HG02981 (cell line): ENCODE data around the gene ZNF747.
"Not testable (repeated sequence)": the region's sequence is repeated elsewhere in the genome, so short reads cannot be mapped to it uniquely, and the experiment has no call there.

Experiments used
- ATAC-seq: cut with Tn5 transposase; IDR thresholded peaks from one replicate; pipeline ENCODE4 v1.9.1; 2021; ENCODE audit warnings: mild to moderate bottlenecking, moderate library complexity; ENCODE audit not compliant: unreplicated experiment

Gene ZNF747

GRCh38 chr16:30535106-30535776 lies 583 bp upstream of the ZNF747 start:
- ATAC-seq: no peak

GRCh38 chr16:30533748-30534367 lies 800 bp downstream of the ZNF747 start:
- ATAC-seq: no peak

- ATAC-seq: no peak
Measured at GRCh38 chr16:30533146-30533522, 1.5 kb downstream of the ZNF747 start.

GRCh38 chr16:30532285-30533145 lies 2.1 kb downstream of the ZNF747 start:
- ATAC-seq: no peak

- no peak for ATAC-seq
Measured at GRCh38 chr16:30530163-30531037, 4.3 kb downstream of the ZNF747 start.

- no peak for ATAC-seq
Measured at GRCh38 chr16:30528799-30529457, 5.7 kb downstream of the ZNF747 start.

- peak; percentile 16 for ATAC-seq
Measured at GRCh38 chr16:30527635-30528178, 7.0 kb downstream of the ZNF747 start.

GRCh38 chr16:30526823-30527634 lies 7.6 kb downstream of the ZNF747 start:
- ATAC-seq: peak; percentile 72

GRCh38 chr16:30526137-30526822 lies 8.4 kb downstream of the ZNF747 start, which contains the start of gene ZNF768:
Gene ZNF768 (minus strand): TSS chr16:30526566. CDS start chr16:30526413, 153 bp downstream.
- peak; percentile 19 for ATAC-seq

- ATAC-seq: no peak
Measured at GRCh38 chr16:30525844-30526136, 8.9 kb downstream of the ZNF747 start.

GRCh38 chr16:30524575-30525568 lies 9.8 kb downstream of the ZNF747 start:
- no peak for ATAC-seq

- ATAC-seq: no peak
Measured at GRCh38 chr16:30523768-30524574, 10.7 kb downstream of the ZNF747 start.

GRCh38 chr16:30522702-30523463 lies 11.8 kb downstream of the ZNF747 start:
- not testable (repeated sequence) for ATAC-seq

GRCh38 chr16:30521873-30522641 lies 12.6 kb downstream of the ZNF747 start:
- ATAC-seq: no peak

GRCh38 chr16:30521476-30521872 lies 13.2 kb downstream of the ZNF747 start:
- ATAC-seq: no peak
